Gastroesophageal sphincter (tissue), 4 donors: Measurements from ENCODE around the gene TUBGCP6. TPM values are rescaled to one million over a fixed set of nuclear protein-coding genes. Genes with fewer than 3 reads are reported as not detected.

ENCODE experiments used
- ATAC-seq: fragments of 150-250 bp; one replicate; pipeline ENCODE4 v1.9.1; 2016; ENCODE audit warnings: mild to moderate bottlenecking, moderate library complexity
- H3K27ac ChIP-seq, 4 donors: fragments of 200-600 bp; sonication (generic) in 3 of 4; 1 replicate in 3 of 4; 2 replicates in 1 of 4; pipeline ENCODE4 v1.5.1; 2016 to 2019
- H3K27me3 ChIP-seq: fragments of 200-600 bp; sonication (generic); one replicate; pipeline ENCODE4 v1.5.1; 2019
- H3K36me3 ChIP-seq, 2 donors: fragments of 200-600 bp; sonication (generic); one replicate each; pipeline ENCODE4 v1.5.1; 2019; ENCODE audit warnings: control low read depth in 1 of 2
- H3K4me1 ChIP-seq, 3 donors: fragments of 200-600 bp; sonication (generic); 1 replicate in 2 of 3; 2 replicates in 1 of 3; pipeline ENCODE4 v1.5.1; 2016 to 2019; ENCODE audit warnings: control low read depth in 2 of 3
- H3K4me3 ChIP-seq, 2 donors: fragments of 200-600 bp; sonication (generic); one replicate each; pipeline ENCODE4 v1.5.1; 2019; ENCODE audit warnings: mild to moderate bottlenecking in 1 of 2, moderate library complexity in 1 of 2
- H3K9me3 ChIP-seq, 3 donors: fragments of 200-600 bp; sonication (generic); one replicate each; pipeline ENCODE4 v1.5.1; 2017 to 2019; ENCODE audit warnings: control low read depth in 2 of 3
- CTCF ChIP-seq, 4 experiments: fragments of 200-600 bp in 2 of 4; fragments of 450-650 bp in 2 of 4; sonication (generic) in 1 of 4; IDR thresholded peaks; one replicate each; pipeline ENCODE4 v1.5.1; 2017 to 2019; ENCODE audit warnings: antibody characterized with exemption in 4 of 4, mild to moderate bottlenecking in 2 of 4, moderate library complexity in 2 of 4
- EP300 ChIP-seq: sonication (generic); formaldehyde crosslinking; IDR thresholded peaks from one replicate; pipeline ENCODE4 v1.6.1; 2017; ENCODE audit warnings: antibody characterized with exemption, mild to moderate bottlenecking
- POLR2A ChIP-seq, 2 donors: fragments of 450-650 bp; IDR thresholded peaks; one replicate each; pipeline ENCODE4 v1.6.1; 2017; ENCODE audit warnings: antibody characterized with exemption in 2 of 2, mild to moderate bottlenecking in 2 of 2, moderate library complexity in 1 of 2
- POLR2AphosphoS5 ChIP-seq: sonication (generic); formaldehyde crosslinking; IDR thresholded peaks from one replicate; pipeline ENCODE4 v1.6.1; 2017; ENCODE audit warnings: antibody characterized with exemption
- WGBS, 2 donors: methylation state at CpG; one replicate each; pipeline ENCODE4 v1.1.5; 2018; ENCODE audit warnings: low coverage in 1 of 2; 5-methylcytosine and 5-hydroxymethylcytosine counted together
- total RNA-seq, 4 donors: library from RNA; depleted of rRNA; stranded (reverse); fragments of >200 nt; gene quantifications; one replicate each; pipeline ENCODE4 v1.1.0, GENCODE V29; 2016

Gene TUBGCP6
- total RNA-seq, 4 donors from 2014 or later = 26.1 to 48.3 (median 37.4) TPM

- no peak overlapping the region for H3K4me3 ChIP-seq
- no peak for TF ChIP-seq EP300
- no peaks in the 10 kb centered on the region for H3K9me3 ChIP-seq
- no CpG with 5 or more reads among the region's 16 CpGs for WGBS, 2 donors
- H3K36me3 ChIP-seq = peaks cover 0 to 12% of the 10 kb centered on the region in 2 donors
- no peak for ATAC-seq
- H3K27me3 ChIP-seq = peaks cover 42% of the 10 kb centered on the region
- peaks cover 0 to 36% (median 4%) of the 10 kb centered on the region in 3 donors for H3K4me1 ChIP-seq
- no peak overlapping the region for H3K27ac ChIP-seq
These were observed 12.2 kb upstream of the TUBGCP6 start for GRCh38 chr22:50257041-50257440.

GRCh38 chr22:50256258-50256862 lies 11.5 kb upstream of the TUBGCP6 start:
- WGBS, 2 donors = no CpG with 5 or more reads among the region's 12 CpGs
- Histone ChIP-seq H3K4me3 (no peak overlapping the region), H3K36me3 (peaks cover 0 to 12% of the 10 kb centered on the region in 2 donors), H3K27me3 (peaks cover 35% of the 10 kb centered on the region), H3K9me3 (no peaks in the 10 kb centered on the region), H3K27ac (no peak overlapping the region), H3K4me1 (peaks cover 0 to 36% (median 4%) of the 10 kb centered on the region in 3 donors)
- TF ChIP-seq POLR2A (IDR thresholded peaks at IDR 0.05) = no peak
- TF ChIP-seq EP300 = no peak
- no peak for TF ChIP-seq POLR2AphosphoS5
- TF ChIP-seq CTCF (IDR thresholded peaks at IDR 0.05) = no peak
- ATAC-seq = no peak

- peaks cover 0 to 12% of the 10 kb centered on the region in 2 donors for H3K36me3 ChIP-seq
- peaks cover 0 to 36% (median 9%) of the 10 kb centered on the region in 3 donors for H3K4me1 ChIP-seq
- TF ChIP-seq POLR2AphosphoS5 (no peak), EP300 (no peak), CTCF (IDR thresholded peaks at IDR 0.05) (no peak), POLR2A (IDR thresholded peaks at IDR 0.05) (no peak)
- H3K27me3 ChIP-seq = peaks cover 31% of the 10 kb centered on the region
- no peaks in the 10 kb centered on the region for H3K9me3 ChIP-seq
- no peak overlapping the region for H3K4me3 ChIP-seq
- no CpG with 5 or more reads among the region's 17 CpGs for WGBS, 2 donors
- ATAC-seq = no peak
- no peak overlapping the region for H3K27ac ChIP-seq
These were observed 10.8 kb upstream of the TUBGCP6 start for GRCh38 chr22:50255607-50256006.

GRCh38 chr22:50255099-50255498 lies 10.3 kb upstream of the TUBGCP6 start:
- H3K27me3 ChIP-seq = peaks cover 27% of the 10 kb centered on the region
- no peak overlapping the region for H3K27ac ChIP-seq
- TF ChIP-seq CTCF (IDR thresholded peaks at IDR 0.05) (no peak), EP300 (no peak), POLR2A (IDR thresholded peaks at IDR 0.05) (no peak), POLR2AphosphoS5 (no peak)
- H3K36me3 ChIP-seq = peaks cover 0 to 12% of the 10 kb centered on the region in 2 donors
- WGBS, 2 donors = 80% methylated on average over 3 of the region's 19 CpGs; no CpG with 5 or more reads in 1 of the 2 donors
- H3K9me3 ChIP-seq = no peaks in the 10 kb centered on the region
- H3K4me3 ChIP-seq = no peak overlapping the region
- no peak for ATAC-seq
- H3K4me1 ChIP-seq = peaks cover 0 to 36% (median 14%) of the 10 kb centered on the region in 3 donors

GRCh38 chr22:50253941-50254340 lies 9.1 kb upstream of the TUBGCP6 start:
- no peak for ATAC-seq
- Histone ChIP-seq H3K4me3 (no peak overlapping the region), H3K9me3 (no peaks in the 10 kb centered on the region), H3K4me1 (peaks cover 0 to 36% (median 23%) of the 10 kb centered on the region in 3 donors), H3K36me3 (peaks cover 0 to 12% of the 10 kb centered on the region in 2 donors), H3K27me3 (peaks cover 15% of the 10 kb centered on the region), H3K27ac (no peak overlapping the region)
- WGBS, 2 donors = 27% methylated on average over 3 of the region's 8 CpGs; no CpG with 5 or more reads in 1 of the 2 donors
- TF ChIP-seq POLR2A (IDR thresholded peaks at IDR 0.05) (no peak), CTCF (IDR thresholded peaks at IDR 0.05) (no peak), POLR2AphosphoS5 (no peak), EP300 (no peak)
